Panc1 (cell line): ENCODE results near the gene UNC119B. TPM values are rescaled to one million over a fixed set of nuclear protein-coding genes. Genes with fewer than 3 reads are reported as not detected.

Source experiments
- ATAC-seq: fragments of 200-7000 bp; cut with Tn5 transposase; 2 replicates; pipeline ENCODE4 v1.9.1; 2020; ENCODE audit warnings: mild to moderate bottlenecking, moderate library complexity
- BruUV-seq: library from RNA; stranded (reverse); fragments of 400-500 nt; replicated peaks from 2 replicates; lab custom pipeline; 2021; lab: Mats Ljungman, UMichigan
- CTCF ChIA-PET: fragments of 300-600 bp; sonication (Branson Sonifier 250); formaldehyde crosslinking; loops from one replicate; lab custom pipeline; 2022; ENCODE audit warnings: antibody characterized with exemption; lab: Charles Lee
- POLR2A ChIA-PET: fragments of 300-600 bp; sonication (Branson Sonifier 250); formaldehyde crosslinking; loops from one replicate; lab custom pipeline; 2022; ENCODE audit warnings: antibody characterized with exemption; lab: Charles Lee
- DNase-seq: peaks from one replicate; pipeline ENCODE4 v3.0.0-alpha.2; 2010; ENCODE audit warnings: low read depth, low spot score
- H3K27ac ChIP-seq: 2 replicates; pipeline ENCODE4 v1.5.1; 2011; ENCODE audit warnings: mild to moderate bottlenecking, low read length, inconsistent platforms
- H3K27me3 ChIP-seq: fragments of 200-500 bp; sonication (Bioruptor generic); 2 replicates; pipeline ENCODE4 v1.6.0; 2014; ENCODE audit warnings: low read length, inconsistent platforms; ENCODE audit not compliant: control insufficient read depth, insufficient read depth
- H3K36me3 ChIP-seq: fragments of 200-500 bp; sonication (Bioruptor generic); 2 replicates; pipeline ENCODE4 v1.5.1; 2014; ENCODE audit warnings: inconsistent platforms, mild to moderate bottlenecking, low read length, moderate library complexity; ENCODE audit not compliant: control insufficient read depth, insufficient read depth
- H3K4me1 ChIP-seq: 2 replicates; pipeline ENCODE4 v1.5.1; 2011; ENCODE audit warnings: inconsistent platforms, mild to moderate bottlenecking, low read length, moderate library complexity; ENCODE audit not compliant: control insufficient read depth, insufficient read depth
- H3K4me3 ChIP-seq, 2 experiments: 2 replicates each; pipeline ENCODE4 v1.5.1; 2011 to 2012; ENCODE audit warnings: low read depth in 2 of 2, low read length in 2 of 2, mild to moderate bottlenecking in 2 of 2, inconsistent platforms in 1 of 2, moderate library complexity in 1 of 2
- H3K9me3 ChIP-seq: fragments of 200-500 bp; sonication (Bioruptor generic); 2 replicates; pipeline ENCODE4 v1.5.1; 2014; ENCODE audit warnings: low read depth, mild to moderate bottlenecking, inconsistent platforms, low read length, moderate library complexity; ENCODE audit not compliant: control insufficient read depth, insufficient read depth
- CTCF ChIP-seq: fragments of 450-650 bp; IDR thresholded peaks from 2 replicates; pipeline ENCODE4 v1.5.1; 2017; ENCODE audit warnings: mild to moderate bottlenecking
- POLR2AphosphoS5 ChIP-seq: IDR thresholded peaks from 2 replicates; pipeline ENCODE4 v1.6.1; 2012; ENCODE audit warnings: mild to moderate bottlenecking, low read depth, low read length, moderate library complexity
- REST ChIP-seq, 2 experiments: IDR thresholded peaks; 2 replicates each; pipeline ENCODE4 v1.6.1; 2011 to 2012; ENCODE audit warnings: low read depth in 2 of 2, control low read depth in 1 of 2, low read length in 1 of 2, mild to moderate bottlenecking in 1 of 2, moderate library complexity in 1 of 2; ENCODE audit not compliant: insufficient read depth in 1 of 2
- SIN3A ChIP-seq: IDR thresholded peaks from 2 replicates; pipeline ENCODE4 v1.6.1; 2012; ENCODE audit warnings: low read depth, mild to moderate bottlenecking, low read length, moderate library complexity, borderline replicate concordance; ENCODE audit not compliant: insufficient read depth
- TCF7L2 ChIP-seq: IDR thresholded peaks from 2 replicates; pipeline ENCODE4 v1.6.1; 2011; ENCODE audit warnings: mild to moderate bottlenecking, low read depth, low read length, inconsistent platforms
- in situ Hi-C: cut with HindIII; loops from 2 replicates; pipeline ENCODE4 v1.10.0; 2016; ENCODE audit warnings: low sequenced_read_pairs, low pct_unique_long_range_greater_than_20kb
- intact Hi-C: fragments of 100-400 bp; cut with micrococcal nuclease; formaldehyde crosslinking; loops from one replicate; pipeline ENCODE4 v1.10.0; 2022; ENCODE audit not compliant: unreplicated experiment
- total RNA-seq: library from RNA; stranded (reverse); gene quantifications from one replicate; pipeline ENCODE4 v1.2.1, GENCODE V29; 2021; ENCODE audit not compliant: unreplicated experiment

Gene UNC119B
- total RNA-seq, 1 experiment from 2014 or later = 26.0 TPM

- CTCF ChIA-PET = interaction anchor here (2.0 kb wide), 1 partner anchor 220 kb away, joined by 6 read pairs; no protein-coding TSS in a partner anchor
- no TSS peak for BruUV-seq
Observed at GRCh38 chr12:120751389-120751788, 41.1 kb downstream of the UNC119B start.

GRCh38 chr12:120754792-120755191 lies 44.5 kb downstream of the UNC119B start:
- in situ Hi-C loops = no loop called here
- H3K4me3 ChIP-seq = no peak overlapping the region
- no peaks in the 10 kb centered on the region for H3K27me3 ChIP-seq
- DNase-seq (no peak), ATAC-seq (no peak)
- no peaks in the 10 kb centered on the region for H3K9me3 ChIP-seq
- intact Hi-C loops = loop anchor here (10.0 kb wide), 1 partner anchor 220 kb away; the partner anchor contains the start of gene HNF1A
- TF ChIP-seq TCF7L2 (no peak), CTCF (no peak), SIN3A (no peak), POLR2AphosphoS5 (no peak), REST (IDR thresholded peaks at IDR 0.05; ENCODE audit: insufficient read depth in 1 of 2, low read depth in 2 of 2, low read length in 1 of 2) (no peak)
- BruUV-seq = no TSS peak
- no peaks in the 10 kb centered on the region for H3K36me3 ChIP-seq
- no peak overlapping the region for H3K27ac ChIP-seq
- ChIA-PET CTCF (no interaction called here), POLR2A (no interaction called here)
- no peaks in the 10 kb centered on the region for H3K4me1 ChIP-seq

More at GRCh38 chr12:120751389-120751788, 41.1 kb downstream of the UNC119B start:
- H3K36me3 ChIP-seq = no peaks in the 10 kb centered on the region
- DNase-seq (no peak), ATAC-seq (no peak)
- H3K27me3 ChIP-seq = no peaks in the 10 kb centered on the region
- TF ChIP-seq SIN3A (no peak), POLR2AphosphoS5 (no peak)
- POLR2A ChIA-PET = interaction anchor here (0.6 kb wide), 1 partner anchor 13 kb away, joined by 3 read pairs; no protein-coding TSS in a partner anchor
- no peak overlapping the region for H3K4me3 ChIP-seq
- no peaks in the 10 kb centered on the region for H3K9me3 ChIP-seq
- no peaks in the 10 kb centered on the region for H3K4me1 ChIP-seq
- intact Hi-C loops (loop anchor here (10.0 kb wide), 1 partner anchor 223 kb away; the partner anchor contains the start of gene HNF1A), in situ Hi-C loops (no loop called here)
- no peak overlapping the region for H3K27ac ChIP-seq

GRCh38 chr12:120755269-120755668 lies 45.0 kb downstream of the UNC119B start:
- ATAC-seq (no peak), DNase-seq (no peak)
- in situ Hi-C loops = no loop called here
- Histone ChIP-seq H3K9me3 (no peaks in the 10 kb centered on the region), H3K36me3 (no peaks in the 10 kb centered on the region), H3K4me1 (no peaks in the 10 kb centered on the region), H3K27ac (no peak overlapping the region), H3K4me3 (no peak overlapping the region), H3K27me3 (no peaks in the 10 kb centered on the region)
- intact Hi-C loops = loop anchor here (10.0 kb wide), 1 partner anchor 220 kb away; the partner anchor contains the start of gene HNF1A
- BruUV-seq = no TSS peak
- no peak for TF ChIP-seq POLR2AphosphoS5
- no peak for TF ChIP-seq SIN3A
- TF ChIP-seq CTCF = no peak
- TF ChIP-seq TCF7L2 = no peak
- TF ChIP-seq REST (IDR thresholded peaks at IDR 0.05; ENCODE audit: insufficient read depth in 1 of 2, low read depth in 2 of 2, low read length in 1 of 2) = no peak
- CTCF ChIA-PET = no interaction called here
- POLR2A ChIA-PET = no interaction called here
